PC-3 (cell line): Measurements from ENCODE around the gene TAS2R39.
"Not testable (repeated sequence)": the region's sequence is repeated elsewhere in the genome, so short reads cannot be mapped to it uniquely, and the experiment has no call there.

ENCODE experiments used
- CTCF ChIP-seq: fragments of 300-600 bp; sonication (generic); conservative IDR thresholded peaks from 2 replicates; pipeline ENCODE4 v1.5.1; 2017; ENCODE audit warnings: antibody characterized with exemption, low read depth, mild to moderate bottlenecking, low read length
- EZH2 ChIP-seq: fragments of 300-600 bp; sonication (generic); IDR thresholded peaks from one replicate; pipeline ENCODE4 v1.6.1; 2017; ENCODE audit warnings: antibody characterized with exemption, mild to moderate bottlenecking, low read length; ENCODE audit not compliant: unreplicated experiment
- EZH2phosphoT487 ChIP-seq: fragments of 300-600 bp; sonication (generic); IDR thresholded peaks from 2 replicates; pipeline ENCODE4 v1.6.1; 2018; ENCODE audit warnings: mild to moderate bottlenecking, antibody characterized with exemption, low read length, borderline replicate concordance

GRCh38 chr7:143150696-143151095 is 32.5 kb upstream of the TAS2R39 start:
- not testable (repeated sequence) for TF ChIP-seq CTCF, EZH2, EZH2phosphoT487
